Measurements from ENCODE around the gene AMPH. TPM values are rescaled to one million over a fixed set of nuclear protein-coding genes. Genes with fewer than 3 reads are reported as not detected.

Gene AMPH
- total and polyA plus RNA-seq, 3 experiments from 2014 or later = 0.18 TPM; not detected in 2

- Histone ChIP-seq H3K27me3 (ENCODE audit: insufficient read depth, low read length, poor library complexity, severe bottlenecking) (no peaks in the 10 kb centered on the region), H3K27ac (ENCODE audit: low read depth, low read length) (no peak overlapping the region), H3K4me1 (ENCODE audit: insufficient read depth, low read length) (no peaks in the 10 kb centered on the region), H3K9me3 (ENCODE audit: low read length) (no peaks in the 10 kb centered on the region), H3K36me3 (ENCODE audit: insufficient read depth, low read length) (no peaks in the 10 kb centered on the region), H3K4me3 (ENCODE audit: low read length) (no peak overlapping the region)
- ChIA-PET CTCF (no interaction called here), POLR2A (no interaction called here)
- peaks cover 11 to 15% of the 10 kb centered on the region in 2 donors for H3K27me3 Mint-ChIP-seq
- no peaks in the 10 kb centered on the region for H3K4me1 Mint-ChIP-seq
- H3K36me3 Mint-ChIP-seq = no peaks in the 10 kb centered on the region
- peak overlapping the region in 1 of 8 donors; percentile 56 for H3K27ac Mint-ChIP-seq
- H3K4me3 Mint-ChIP-seq = no peak overlapping the region
- no peaks in the 10 kb centered on the region for H3K9me3 Mint-ChIP-seq
- no peak for DNase-seq
Measured at GRCh38 chr7:38502848-38503247, 128.3 kb downstream of the AMPH start.

GRCh38 chr7:38502289-38502688 lies 128.9 kb downstream of the AMPH start:
- no peak overlapping the region for H3K27ac Mint-ChIP-seq
- peaks cover 9 to 15% of the 10 kb centered on the region in 2 donors for H3K27me3 Mint-ChIP-seq
- no peaks in the 10 kb centered on the region for H3K36me3 ChIP-seq (ENCODE audit: insufficient read depth, low read length)
- CTCF ChIA-PET = no interaction called here
- POLR2A ChIA-PET = no interaction called here
- no peaks in the 10 kb centered on the region for H3K36me3 Mint-ChIP-seq
- no peaks in the 10 kb centered on the region for H3K9me3 ChIP-seq (ENCODE audit: low read length)
- H3K4me3 ChIP-seq (ENCODE audit: low read length) = no peak overlapping the region
- H3K4me1 Mint-ChIP-seq = no peaks in the 10 kb centered on the region
- H3K4me3 Mint-ChIP-seq = no peak overlapping the region
- no peak for DNase-seq
- no peaks in the 10 kb centered on the region for H3K27me3 ChIP-seq (ENCODE audit: insufficient read depth, low read length, poor library complexity, severe bottlenecking)
- H3K27ac ChIP-seq (ENCODE audit: low read depth, low read length) = no peak overlapping the region
- H3K4me1 ChIP-seq (ENCODE audit: insufficient read depth, low read length) = no peaks in the 10 kb centered on the region
- H3K9me3 Mint-ChIP-seq = no peaks in the 10 kb centered on the region

GRCh38 chr7:38492010-38492409 lies 139.2 kb downstream of the AMPH start:
- Mint-ChIP-seq H3K9me3 (no peaks in the 10 kb centered on the region), H3K27ac (peak overlapping the region in 1 of 8 donors; percentile 64), H3K4me3 (no peak overlapping the region), H3K36me3 (no peaks in the 10 kb centered on the region), H3K27me3 (peaks cover 9 to 24% of the 10 kb centered on the region in 2 donors), H3K4me1 (no peaks in the 10 kb centered on the region)
- Histone ChIP-seq H3K4me1 (ENCODE audit: insufficient read depth, low read length) (no peaks in the 10 kb centered on the region), H3K27ac (ENCODE audit: low read depth, low read length) (no peak overlapping the region), H3K36me3 (ENCODE audit: insufficient read depth, low read length) (no peaks in the 10 kb centered on the region), H3K27me3 (ENCODE audit: insufficient read depth, low read length, poor library complexity, severe bottlenecking) (no peaks in the 10 kb centered on the region), H3K9me3 (ENCODE audit: low read length) (no peaks in the 10 kb centered on the region), H3K4me3 (ENCODE audit: low read length) (no peak overlapping the region)
- ChIA-PET POLR2A (no interaction called here), CTCF (no interaction called here)
- DNase-seq = no peak

GRCh38 chr7:38482521-38482920 lies 148.7 kb downstream of the AMPH start:
- Histone ChIP-seq H3K9me3 (ENCODE audit: low read length) (no peaks in the 10 kb centered on the region), H3K4me3 (ENCODE audit: low read length) (no peak overlapping the region), H3K27me3 (ENCODE audit: insufficient read depth, low read length, poor library complexity, severe bottlenecking) (no peaks in the 10 kb centered on the region), H3K4me1 (ENCODE audit: insufficient read depth, low read length) (no peaks in the 10 kb centered on the region), H3K27ac (ENCODE audit: low read depth, low read length) (no peak overlapping the region), H3K36me3 (ENCODE audit: insufficient read depth, low read length) (no peaks in the 10 kb centered on the region)
- no peak for DNase-seq
- Mint-ChIP-seq H3K27ac (no peak overlapping the region), H3K4me3 (no peak overlapping the region), H3K9me3 (peaks cover 7 to 22% (median 17%) of the 10 kb centered on the region in 5 donors), H3K36me3 (peaks cover 0 to 29% (median 0%) of the 10 kb centered on the region in 3 donors), H3K4me1 (no peaks in the 10 kb centered on the region), H3K27me3 (peaks cover 15 to 55% of the 10 kb centered on the region in 2 donors)
- CTCF ChIA-PET = no interaction called here
- POLR2A ChIA-PET = no interaction called here

- no peaks in the 10 kb centered on the region for H3K4me1 Mint-ChIP-seq
- POLR2A ChIA-PET = no interaction called here
- CTCF ChIA-PET = interaction anchor here (1.0 kb wide), 1 partner anchor 15 kb away, joined by 3 read pairs; no protein-coding TSS in a partner anchor
- Histone ChIP-seq H3K4me1 (ENCODE audit: insufficient read depth, low read length) (no peaks in the 10 kb centered on the region), H3K27ac (ENCODE audit: low read depth, low read length) (no peak overlapping the region), H3K36me3 (ENCODE audit: insufficient read depth, low read length) (no peaks in the 10 kb centered on the region), H3K4me3 (ENCODE audit: low read length) (no peak overlapping the region), H3K27me3 (ENCODE audit: insufficient read depth, low read length, poor library complexity, severe bottlenecking) (no peaks in the 10 kb centered on the region), H3K9me3 (ENCODE audit: low read length) (no peaks in the 10 kb centered on the region)
- H3K27ac Mint-ChIP-seq = no peak overlapping the region
- H3K4me3 Mint-ChIP-seq = no peak overlapping the region
- peaks cover 7 to 22% (median 19%) of the 10 kb centered on the region in 5 donors for H3K9me3 Mint-ChIP-seq
- peaks cover 14 to 53% of the 10 kb centered on the region in 2 donors for H3K27me3 Mint-ChIP-seq
- DNase-seq = no peak
- peaks cover 0 to 36% (median 0%) of the 10 kb centered on the region in 3 donors for H3K36me3 Mint-ChIP-seq
Measured at GRCh38 chr7:38481401-38481800, 149.8 kb downstream of the AMPH start.

GRCh38 chr7:38478404-38478803 lies 152.8 kb downstream of the AMPH start:
- H3K4me3 ChIP-seq (ENCODE audit: low read length) = no peak overlapping the region
- DNase-seq = no peak
- peaks cover 3 to 14% (median 12%) of the 10 kb centered on the region in 5 donors for H3K9me3 Mint-ChIP-seq
- no peak overlapping the region for H3K27ac Mint-ChIP-seq
- H3K9me3 ChIP-seq (ENCODE audit: low read length) = no peaks in the 10 kb centered on the region
- peaks cover 0 to 27% (median 0%) of the 10 kb centered on the region in 3 donors for H3K36me3 Mint-ChIP-seq
- H3K27ac ChIP-seq (ENCODE audit: low read depth, low read length) = no peak overlapping the region
- no peak overlapping the region for H3K4me3 Mint-ChIP-seq
- H3K27me3 ChIP-seq (ENCODE audit: insufficient read depth, low read length, poor library complexity, severe bottlenecking) = no peaks in the 10 kb centered on the region
- H3K36me3 ChIP-seq (ENCODE audit: insufficient read depth, low read length) = no peaks in the 10 kb centered on the region
- peaks cover 10 to 30% of the 10 kb centered on the region in 2 donors for H3K27me3 Mint-ChIP-seq
- ChIA-PET CTCF (no interaction called here), POLR2A (no interaction called here)
- no peaks in the 10 kb centered on the region for H3K4me1 Mint-ChIP-seq
- no peaks in the 10 kb centered on the region for H3K4me1 ChIP-seq (ENCODE audit: insufficient read depth, low read length)

- Mint-ChIP-seq H3K27ac (no peak overlapping the region), H3K4me1 (no peaks in the 10 kb centered on the region), H3K9me3 (peaks cover 0 to 10% (median 9%) of the 10 kb centered on the region in 5 donors), H3K4me3 (no peak overlapping the region), H3K36me3 (peaks cover 0 to 22% (median 0%) of the 10 kb centered on the region in 3 donors), H3K27me3 (peaks cover 6 to 21% of the 10 kb centered on the region in 2 donors)
- CTCF ChIA-PET = no interaction called here
- POLR2A ChIA-PET = no interaction called here
- Histone ChIP-seq H3K27me3 (ENCODE audit: insufficient read depth, low read length, poor library complexity, severe bottlenecking) (no peaks in the 10 kb centered on the region), H3K27ac (ENCODE audit: low read depth, low read length) (no peak overlapping the region), H3K4me1 (ENCODE audit: insufficient read depth, low read length) (no peaks in the 10 kb centered on the region), H3K36me3 (ENCODE audit: insufficient read depth, low read length) (no peaks in the 10 kb centered on the region), H3K4me3 (ENCODE audit: low read length) (no peak overlapping the region), H3K9me3 (ENCODE audit: low read length) (no peaks in the 10 kb centered on the region)
- DNase-seq = no peak
Measured at GRCh38 chr7:38477333-38477732, 153.8 kb downstream of the AMPH start.

- Histone ChIP-seq H3K4me1 (ENCODE audit: insufficient read depth, low read length) (no peaks in the 10 kb centered on the region), H3K27me3 (ENCODE audit: insufficient read depth, low read length, poor library complexity, severe bottlenecking) (no peaks in the 10 kb centered on the region), H3K36me3 (ENCODE audit: insufficient read depth, low read length) (no peaks in the 10 kb centered on the region), H3K27ac (ENCODE audit: low read depth, low read length) (no peak overlapping the region), H3K9me3 (ENCODE audit: low read length) (no peaks in the 10 kb centered on the region), H3K4me3 (ENCODE audit: low read length) (no peak overlapping the region)
- Mint-ChIP-seq H3K4me3 (no peak overlapping the region), H3K36me3 (peaks cover 0 to 20% (median 0%) of the 10 kb centered on the region in 3 donors), H3K4me1 (no peaks in the 10 kb centered on the region), H3K27ac (no peak overlapping the region), H3K9me3 (peaks cover 0 to 10% (median 9%) of the 10 kb centered on the region in 5 donors), H3K27me3 (peaks cover 3 to 16% of the 10 kb centered on the region in 2 donors)
- POLR2A ChIA-PET = no interaction called here
- CTCF ChIA-PET = no interaction called here
- no peak for DNase-seq
Measured at GRCh38 chr7:38476764-38477163, 154.4 kb downstream of the AMPH start.

- H3K27me3 ChIP-seq (ENCODE audit: insufficient read depth, low read length, poor library complexity, severe bottlenecking) = no peaks in the 10 kb centered on the region
- no peak overlapping the region for H3K4me3 ChIP-seq (ENCODE audit: low read length)
- Mint-ChIP-seq H3K36me3 (peaks cover 0 to 1% (median 0%) of the 10 kb centered on the region in 3 donors), H3K4me3 (no peak overlapping the region), H3K27ac (no peak overlapping the region), H3K9me3 (no peaks in the 10 kb centered on the region), H3K27me3 (no peaks in the 10 kb centered on the region), H3K4me1 (peaks cover 11 to 22% (median 21%) of the 10 kb centered on the region in 3 donors)
- H3K27ac ChIP-seq (ENCODE audit: low read depth, low read length) = no peak overlapping the region
- H3K4me1 ChIP-seq (ENCODE audit: insufficient read depth, low read length) = peaks cover 5% of the 10 kb centered on the region
- H3K9me3 ChIP-seq (ENCODE audit: low read length) = no peaks in the 10 kb centered on the region
- ChIA-PET CTCF (no interaction called here), POLR2A (no interaction called here)
- DNase-seq = no peak
- H3K36me3 ChIP-seq (ENCODE audit: insufficient read depth, low read length) = no peaks in the 10 kb centered on the region
Measured at GRCh38 chr7:38465956-38466355, 165.2 kb downstream of the AMPH start.
